SU-DHL-6 (cell line): ENCODE measurements around the gene HMCN2.

ENCODE experiments used
- H2AFZ ChIP-seq: fragments of 200-600 bp; sonication (generic); 2 replicates; pipeline ENCODE4 v1.6.1; 2014; ENCODE audit warnings: low read depth, mild to moderate bottlenecking, moderate library complexity, mixed read lengths, antibody characterized with exemption, low read length; ENCODE audit not compliant: severe bottlenecking
- H3F3A ChIP-seq: fragments of 200-600 bp; shearing (Covaris generic); 2 replicates; pipeline ENCODE4 v1.6.0; 2016; ENCODE audit warnings: antibody characterized with exemption, mild to moderate bottlenecking; ENCODE audit not compliant: insufficient read depth
- H3K27ac ChIP-seq: fragments of 200-600 bp; sonication (generic); 2 replicates; pipeline ENCODE4 v1.5.1; 2016; ENCODE audit warnings: low read depth, mild to moderate bottlenecking, low read length, moderate library complexity, mixed read lengths
- H3K27me3 ChIP-seq: fragments of 200-600 bp; sonication (generic), shearing (Covaris generic); 2 replicates; pipeline ENCODE4 v1.6.0; 2014; ENCODE audit warnings: mild to moderate bottlenecking, low read length
- H3K36me3 ChIP-seq: fragments of 200-600 bp; sonication (generic); 2 replicates; pipeline ENCODE4 v1.6.1; 2014; ENCODE audit warnings: mild to moderate bottlenecking, low read length, mixed read lengths
- H3K4me2 ChIP-seq: fragments of 300-600, 200-600 bp; shearing (Covaris generic), sonication (generic); 2 replicates; pipeline ENCODE4 v1.6.0; 2014; ENCODE audit warnings: low read length, low read depth, mild to moderate bottlenecking; ENCODE audit not compliant: poor library complexity, severe bottlenecking
- H3K4me3 ChIP-seq: fragments of 200-600 bp; sonication (generic); 2 replicates; pipeline ENCODE4 v1.5.1; 2014; ENCODE audit warnings: antibody characterized with exemption, low read length, mild to moderate bottlenecking, mixed read lengths; ENCODE audit not compliant: insufficient read depth, poor library complexity, severe bottlenecking
- H3K79me2 ChIP-seq: fragments of 200-600 bp; sonication (generic); 2 replicates; pipeline ENCODE4 v1.6.1; 2014; ENCODE audit warnings: mild to moderate bottlenecking, low read length, moderate library complexity; ENCODE audit not compliant: insufficient read depth
- H3K9ac ChIP-seq: fragments of 200-600 bp; sonication (generic); 2 replicates; pipeline ENCODE4 v1.7.0; 2014; ENCODE audit warnings: mild to moderate bottlenecking, low read length
- H3K9me2 ChIP-seq: fragments of 200-600 bp; sonication (generic); replicated peaks from 2 replicates; pipeline ENCODE4 v1.6.1; 2014; ENCODE audit warnings: low read length; ENCODE audit not compliant: insufficient read depth
- H3K9me3 ChIP-seq: fragments of 200-600 bp; sonication (generic); 2 replicates; pipeline ENCODE4 v1.6.1; 2014; ENCODE audit warnings: low read length, mixed read lengths; ENCODE audit not compliant: insufficient read depth
- H4K20me1 ChIP-seq: fragments of 200-600 bp; sonication (generic); 2 replicates; pipeline ENCODE4 v1.6.1; 2014; ENCODE audit warnings: low read depth, mild to moderate bottlenecking, antibody characterized with exemption, low read length, moderate library complexity, mixed read lengths
- CTCF ChIP-seq: fragments of 200-600 bp; sonication (generic); IDR thresholded peaks from one replicate; pipeline ENCODE4 v1.5.1; 2017; ENCODE audit warnings: antibody characterized with exemption, mild to moderate bottlenecking, low read length, moderate library complexity; ENCODE audit not compliant: insufficient read depth, poor library complexity, severe bottlenecking
- EZH2phosphoT487 ChIP-seq: fragments of 200-600 bp; sonication (generic), shearing (Covaris generic); conservative IDR thresholded peaks from 2 replicates; pipeline ENCODE4 v1.6.1; 2018; ENCODE audit warnings: mild to moderate bottlenecking, antibody characterized with exemption, low read length, moderate library complexity, mixed read lengths

The HMCN2 gene

DNA sequence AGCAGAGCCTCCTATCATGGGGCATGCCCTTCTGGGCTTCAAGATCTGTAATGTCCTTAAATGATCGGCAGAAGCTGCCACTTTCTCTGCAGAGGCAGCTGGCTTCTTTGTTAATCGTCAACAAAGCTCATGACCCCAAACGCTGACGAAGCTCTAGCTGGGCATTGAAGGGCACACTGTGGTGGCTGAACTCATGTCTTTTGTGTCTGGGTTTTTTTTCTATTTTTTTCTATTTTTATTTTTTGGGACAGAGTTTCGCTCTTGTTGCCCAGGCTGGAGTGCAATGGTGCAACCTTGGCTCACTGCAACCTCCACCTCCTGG lies 114.0 kb downstream of the HMCN2 start:
- no peak overlapping the region for H3K4me2 ChIP-seq
- no peaks in the 10 kb centered on the region for H3K36me3 ChIP-seq
- no peaks in the 10 kb centered on the region for H3F3A ChIP-seq
- H3K9me2 ChIP-seq, result no peaks in the 10 kb centered on the region
- H3K27me3 ChIP-seq, result no peaks in the 10 kb centered on the region
- no peaks in the 10 kb centered on the region for H4K20me1 ChIP-seq
- H3K9ac ChIP-seq, result no peak overlapping the region
- no peak overlapping the region for H2AFZ ChIP-seq
- H3K79me2 ChIP-seq, result no peaks in the 10 kb centered on the region
- no peaks in the 10 kb centered on the region for H3K9me3 ChIP-seq
- H3K27ac ChIP-seq, result no peak overlapping the region
- TF ChIP-seq CTCF, result no peak
- no peak for TF ChIP-seq EZH2phosphoT487
- H3K4me3 ChIP-seq, result no peak overlapping the region

- no peaks in the 10 kb centered on the region for H3K36me3 ChIP-seq
- H3K4me2 ChIP-seq, result no peak overlapping the region
- TF ChIP-seq CTCF, result no peak
- no peak for TF ChIP-seq EZH2phosphoT487
- H2AFZ ChIP-seq, result no peak overlapping the region
- no peaks in the 10 kb centered on the region for H3K79me2 ChIP-seq
- H3K9me2 ChIP-seq, result no peaks in the 10 kb centered on the region
- no peaks in the 10 kb centered on the region for H3K27me3 ChIP-seq
- H3K4me3 ChIP-seq, result no peak overlapping the region
- no peak overlapping the region for H3K9ac ChIP-seq
- H4K20me1 ChIP-seq, result no peaks in the 10 kb centered on the region
- H3K27ac ChIP-seq, result no peak overlapping the region
- no peaks in the 10 kb centered on the region for H3K9me3 ChIP-seq
- H3F3A ChIP-seq, result no peaks in the 10 kb centered on the region
These were observed 115.4 kb downstream of the HMCN2 start for GRCh38 chr9:130380920-130381469.

GRCh38 chr9:130381660-130382059 lies 116.1 kb downstream of the HMCN2 start:
- Histone ChIP-seq H3K79me2 (no peaks in the 10 kb centered on the region), H3K4me2 (no peak overlapping the region), H3K9me2 (no peaks in the 10 kb centered on the region), H3K4me3 (no peak overlapping the region), H2AFZ (no peak overlapping the region), H3K9me3 (no peaks in the 10 kb centered on the region), H3K36me3 (no peaks in the 10 kb centered on the region), H3K27me3 (no peaks in the 10 kb centered on the region), H3F3A (no peaks in the 10 kb centered on the region), H3K27ac (no peak overlapping the region), H4K20me1 (no peaks in the 10 kb centered on the region), H3K9ac (no peak overlapping the region)
- TF ChIP-seq EZH2phosphoT487, result no peak
- TF ChIP-seq CTCF, result no peak

DNA sequence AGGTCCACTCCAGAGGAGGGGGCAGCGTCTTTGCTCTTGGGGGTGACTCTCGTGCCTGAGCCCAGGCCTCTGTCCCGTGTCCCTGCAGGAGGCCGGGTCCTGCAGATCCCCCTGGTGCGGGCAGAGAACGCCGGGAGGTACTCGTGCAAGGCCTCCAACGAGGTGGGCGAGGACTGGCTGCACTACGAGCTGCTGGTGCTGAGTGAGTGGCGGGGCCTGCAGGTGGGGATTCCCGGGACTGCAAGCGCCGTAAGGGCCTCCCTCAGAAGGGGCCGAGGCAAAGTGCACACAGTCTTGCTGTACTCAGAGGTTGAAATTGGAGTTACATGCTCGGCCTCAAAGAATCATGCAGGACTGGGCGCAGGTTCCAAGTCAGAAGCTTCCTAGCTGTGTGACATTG lies 116.5 kb downstream of the HMCN2 start:
- H3K9ac ChIP-seq, result no peak overlapping the region
- H3F3A ChIP-seq, result no peaks in the 10 kb centered on the region
- H3K9me3 ChIP-seq, result no peaks in the 10 kb centered on the region
- no peaks in the 10 kb centered on the region for H4K20me1 ChIP-seq
- no peak overlapping the region for H3K4me2 ChIP-seq
- no peak overlapping the region for H2AFZ ChIP-seq
- H3K27me3 ChIP-seq, result no peaks in the 10 kb centered on the region
- H3K4me3 ChIP-seq, result no peak overlapping the region
- H3K9me2 ChIP-seq, result no peaks in the 10 kb centered on the region
- no peaks in the 10 kb centered on the region for H3K79me2 ChIP-seq
- H3K36me3 ChIP-seq, result no peaks in the 10 kb centered on the region
- H3K27ac ChIP-seq, result no peak overlapping the region
- TF ChIP-seq CTCF (no peak), EZH2phosphoT487 (no peak)
